ENCODE measurements around the gene SOX6.

SOX6 gene

GRCh38 chr11:16225623-16226022 lies 130.7 kb downstream of the SOX6 start:
- Histone ChIP-seq H3K36me3 (ENCODE audit: control insufficient read depth in 4 of 4, insufficient read depth in 4 of 4, low read length in 3 of 4) (no peaks in the 10 kb centered on the region), H3K4me3 (ENCODE audit: control insufficient read depth in 1 of 7, extremely low read depth in 1 of 7, insufficient read depth in 4 of 7, low read depth in 2 of 7, low read length in 6 of 7) (no peak overlapping the region), H3K27me3 (replicated peaks in 2 of 5; ENCODE audit: control insufficient read depth in 4 of 5, insufficient read depth in 5 of 5, low read length in 4 of 5) (no peaks in the 10 kb centered on the region), H3K4me1 (ENCODE audit: control extremely low read depth in 1 of 4, control insufficient read depth in 4 of 4, insufficient read depth in 4 of 4, low read length in 3 of 4) (no peaks in the 10 kb centered on the region), H3K27ac (ENCODE audit: insufficient read depth in 1 of 2, low read depth in 1 of 2, low read length in 2 of 2, poor library complexity in 1 of 2, severe bottlenecking in 2 of 2) (no peak overlapping the region), H3K9me3 (ENCODE audit: control extremely low read depth in 1 of 5, control insufficient read depth in 4 of 5, insufficient read depth in 2 of 5, low read depth in 1 of 5, low read length in 4 of 5) (no peaks in the 10 kb centered on the region)
- POLR2A ChIA-PET = no interaction called here
- DNase-seq = no peak
- CTCF ChIA-PET = no interaction called here
- no CpG with 5 or more reads among the region's 1 CpG for WGBS (ENCODE audit: insufficient coverage)

- CTCF ChIA-PET = no interaction called here
- Histone ChIP-seq H3K4me1 (ENCODE audit: control extremely low read depth in 1 of 4, control insufficient read depth in 4 of 4, insufficient read depth in 4 of 4, low read length in 3 of 4) (no peaks in the 10 kb centered on the region), H3K4me3 (ENCODE audit: control insufficient read depth in 1 of 7, extremely low read depth in 1 of 7, insufficient read depth in 4 of 7, low read depth in 2 of 7, low read length in 6 of 7) (no peak overlapping the region), H3K27ac (ENCODE audit: insufficient read depth in 1 of 2, low read depth in 1 of 2, low read length in 2 of 2, poor library complexity in 1 of 2, severe bottlenecking in 2 of 2) (no peak overlapping the region), H3K36me3 (ENCODE audit: control insufficient read depth in 4 of 4, insufficient read depth in 4 of 4, low read length in 3 of 4) (no peaks in the 10 kb centered on the region), H3K9me3 (ENCODE audit: control extremely low read depth in 1 of 5, control insufficient read depth in 4 of 5, insufficient read depth in 2 of 5, low read depth in 1 of 5, low read length in 4 of 5) (no peaks in the 10 kb centered on the region), H3K27me3 (replicated peaks in 2 of 5; ENCODE audit: control insufficient read depth in 4 of 5, insufficient read depth in 5 of 5, low read length in 4 of 5) (no peaks in the 10 kb centered on the region)
- WGBS (ENCODE audit: insufficient coverage) = 100% methylated on average over 1 of the region's 1 CpG
- no peak for DNase-seq
- POLR2A ChIA-PET = no interaction called here
These were observed 132.8 kb downstream of the SOX6 start for GRCh38 chr11:16223558-16223957.

GRCh38 chr11:16217631-16218030 lies 138.7 kb downstream of the SOX6 start:
- ChIA-PET CTCF (no interaction called here), POLR2A (no interaction called here)
- WGBS (ENCODE audit: insufficient coverage) = 100% methylated on average over 1 of the region's 3 CpGs
- no peak for DNase-seq
- no peaks in the 10 kb centered on the region for H3K9me3 ChIP-seq (ENCODE audit: control extremely low read depth in 1 of 5, control insufficient read depth in 4 of 5, insufficient read depth in 2 of 5, low read depth in 1 of 5, low read length in 4 of 5)
- H3K4me3 ChIP-seq (ENCODE audit: control insufficient read depth in 1 of 7, extremely low read depth in 1 of 7, insufficient read depth in 4 of 7, low read depth in 2 of 7, low read length in 6 of 7) = no peak overlapping the region
- H3K27ac ChIP-seq (ENCODE audit: insufficient read depth in 1 of 2, low read depth in 1 of 2, low read length in 2 of 2, poor library complexity in 1 of 2, severe bottlenecking in 2 of 2) = no peak overlapping the region
- no peaks in the 10 kb centered on the region for H3K27me3 ChIP-seq (replicated peaks in 2 of 5; ENCODE audit: control insufficient read depth in 4 of 5, insufficient read depth in 5 of 5, low read length in 4 of 5)
- no peaks in the 10 kb centered on the region for H3K4me1 ChIP-seq (ENCODE audit: control extremely low read depth in 1 of 4, control insufficient read depth in 4 of 4, insufficient read depth in 4 of 4, low read length in 3 of 4)
- no peaks in the 10 kb centered on the region for H3K36me3 ChIP-seq (ENCODE audit: control insufficient read depth in 4 of 4, insufficient read depth in 4 of 4, low read length in 3 of 4)

GRCh38 chr11:16216831-16217230 lies 139.5 kb downstream of the SOX6 start:
- 93% methylated on average over 3 of the region's 3 CpGs for WGBS (ENCODE audit: insufficient coverage)
- CTCF ChIA-PET = no interaction called here

GRCh38 chr11:16215352-16215751 lies 141.0 kb downstream of the SOX6 start:
- ChIA-PET POLR2A (no interaction called here), CTCF (interaction anchor here (0.6 kb wide), 1 partner anchor 79 kb away, joined by 4 read pairs; no protein-coding TSS in a partner anchor)
- Histone ChIP-seq H3K36me3 (ENCODE audit: control insufficient read depth in 4 of 4, insufficient read depth in 4 of 4, low read length in 3 of 4) (no peaks in the 10 kb centered on the region), H3K4me1 (ENCODE audit: control extremely low read depth in 1 of 4, control insufficient read depth in 4 of 4, insufficient read depth in 4 of 4, low read length in 3 of 4) (no peaks in the 10 kb centered on the region), H3K4me3 (ENCODE audit: control insufficient read depth in 1 of 7, extremely low read depth in 1 of 7, insufficient read depth in 4 of 7, low read depth in 2 of 7, low read length in 6 of 7) (no peak overlapping the region), H3K27ac (ENCODE audit: insufficient read depth in 1 of 2, low read depth in 1 of 2, low read length in 2 of 2, poor library complexity in 1 of 2, severe bottlenecking in 2 of 2) (no peak overlapping the region), H3K9me3 (ENCODE audit: control extremely low read depth in 1 of 5, control insufficient read depth in 4 of 5, insufficient read depth in 2 of 5, low read depth in 1 of 5, low read length in 4 of 5) (no peaks in the 10 kb centered on the region), H3K27me3 (replicated peaks in 2 of 5; ENCODE audit: control insufficient read depth in 4 of 5, insufficient read depth in 5 of 5, low read length in 4 of 5) (peaks cover 0 to 2% (median 0%) of the 10 kb centered on the region in 5 experiments)
- 100% methylated on average over 1 of the region's 1 CpG for WGBS (ENCODE audit: insufficient coverage)
- DNase-seq = no peak

More at GRCh38 chr11:16216831-16217230, 139.5 kb downstream of the SOX6 start:
- POLR2A ChIA-PET = no interaction called here
- Histone ChIP-seq H3K27me3 (replicated peaks in 2 of 5; ENCODE audit: control insufficient read depth in 4 of 5, insufficient read depth in 5 of 5, low read length in 4 of 5) (no peaks in the 10 kb centered on the region), H3K36me3 (ENCODE audit: control insufficient read depth in 4 of 4, insufficient read depth in 4 of 4, low read length in 3 of 4) (no peaks in the 10 kb centered on the region), H3K9me3 (ENCODE audit: control extremely low read depth in 1 of 5, control insufficient read depth in 4 of 5, insufficient read depth in 2 of 5, low read depth in 1 of 5, low read length in 4 of 5) (no peaks in the 10 kb centered on the region), H3K4me1 (ENCODE audit: control extremely low read depth in 1 of 4, control insufficient read depth in 4 of 4, insufficient read depth in 4 of 4, low read length in 3 of 4) (no peaks in the 10 kb centered on the region), H3K27ac (ENCODE audit: insufficient read depth in 1 of 2, low read depth in 1 of 2, low read length in 2 of 2, poor library complexity in 1 of 2, severe bottlenecking in 2 of 2) (no peak overlapping the region), H3K4me3 (ENCODE audit: control insufficient read depth in 1 of 7, extremely low read depth in 1 of 7, insufficient read depth in 4 of 7, low read depth in 2 of 7, low read length in 6 of 7) (no peak overlapping the region)
- DNase-seq = no peak

GRCh38 chr11:16211407-16211806 lies 144.9 kb downstream of the SOX6 start:
- CTCF ChIA-PET = interaction anchor here (0.6 kb wide), 1 partner anchor 22 kb away, joined by 3 read pairs; no protein-coding TSS in a partner anchor
- Histone ChIP-seq H3K36me3 (ENCODE audit: control insufficient read depth in 4 of 4, insufficient read depth in 4 of 4, low read length in 3 of 4) (no peaks in the 10 kb centered on the region), H3K4me3 (ENCODE audit: control insufficient read depth in 1 of 7, extremely low read depth in 1 of 7, insufficient read depth in 4 of 7, low read depth in 2 of 7, low read length in 6 of 7) (no peak overlapping the region)

GRCh38 chr11:16204261-16204660 lies 152.1 kb downstream of the SOX6 start:
- no peaks in the 10 kb centered on the region for H3K4me1 ChIP-seq (ENCODE audit: control extremely low read depth in 1 of 4, control insufficient read depth in 4 of 4, insufficient read depth in 4 of 4, low read length in 3 of 4)
- no peak for DNase-seq
- H3K36me3 ChIP-seq (ENCODE audit: control insufficient read depth in 4 of 4, insufficient read depth in 4 of 4, low read length in 3 of 4) = no peaks in the 10 kb centered on the region
- no peaks in the 10 kb centered on the region for H3K9me3 ChIP-seq (ENCODE audit: control extremely low read depth in 1 of 5, control insufficient read depth in 4 of 5, insufficient read depth in 2 of 5, low read depth in 1 of 5, low read length in 4 of 5)
- no CpG with 5 or more reads among the region's 3 CpGs for WGBS (ENCODE audit: insufficient coverage)
- CTCF ChIA-PET = no interaction called here
- no peaks in the 10 kb centered on the region for H3K27me3 ChIP-seq (replicated peaks in 2 of 5; ENCODE audit: control insufficient read depth in 4 of 5, insufficient read depth in 5 of 5, low read length in 4 of 5)
- POLR2A ChIA-PET = no interaction called here
- no peak overlapping the region for H3K4me3 ChIP-seq (ENCODE audit: control insufficient read depth in 1 of 7, extremely low read depth in 1 of 7, insufficient read depth in 4 of 7, low read depth in 2 of 7, low read length in 6 of 7)
- H3K27ac ChIP-seq (ENCODE audit: insufficient read depth in 1 of 2, low read depth in 1 of 2, low read length in 2 of 2, poor library complexity in 1 of 2, severe bottlenecking in 2 of 2) = no peak overlapping the region

More at GRCh38 chr11:16211407-16211806, 144.9 kb downstream of the SOX6 start:
- Histone ChIP-seq H3K4me1 (ENCODE audit: control extremely low read depth in 1 of 4, control insufficient read depth in 4 of 4, insufficient read depth in 4 of 4, low read length in 3 of 4) (no peaks in the 10 kb centered on the region), H3K27me3 (replicated peaks in 2 of 5; ENCODE audit: control insufficient read depth in 4 of 5, insufficient read depth in 5 of 5, low read length in 4 of 5) (peaks cover 0 to 2% (median 0%) of the 10 kb centered on the region in 5 experiments), H3K9me3 (ENCODE audit: control extremely low read depth in 1 of 5, control insufficient read depth in 4 of 5, insufficient read depth in 2 of 5, low read depth in 1 of 5, low read length in 4 of 5) (no peaks in the 10 kb centered on the region), H3K27ac (ENCODE audit: insufficient read depth in 1 of 2, low read depth in 1 of 2, low read length in 2 of 2, poor library complexity in 1 of 2, severe bottlenecking in 2 of 2) (no peak overlapping the region)
- POLR2A ChIA-PET = no interaction called here
- no peak for DNase-seq
